ENCODE results near the gene MYH7.
"Not testable (repeated sequence)": the region's sequence is repeated elsewhere in the genome, so short reads cannot be mapped to it uniquely, and the experiment has no call there.

DNA sequence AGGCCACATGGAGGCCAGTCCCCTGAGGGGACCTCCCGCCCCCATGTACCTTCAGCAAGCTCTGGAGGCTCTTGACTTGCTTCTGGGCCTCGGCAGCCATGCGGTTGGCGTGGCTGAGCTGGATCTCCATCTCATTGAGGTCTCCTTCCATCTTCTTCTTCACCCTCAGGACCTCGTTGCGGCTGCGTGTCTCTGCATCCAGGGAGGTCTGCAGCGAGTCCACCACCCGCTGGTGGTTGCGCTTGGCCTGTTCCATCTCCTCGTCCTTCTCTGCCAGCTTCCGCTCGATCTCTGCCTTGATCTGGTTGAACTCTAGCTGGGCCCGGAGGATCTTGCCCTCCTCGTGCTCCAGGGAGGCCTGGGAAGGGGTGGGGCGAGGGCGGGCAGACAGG lies 49.2 kb downstream of the MYH7 start:
- TF ChIP-seq, protein P1, sequence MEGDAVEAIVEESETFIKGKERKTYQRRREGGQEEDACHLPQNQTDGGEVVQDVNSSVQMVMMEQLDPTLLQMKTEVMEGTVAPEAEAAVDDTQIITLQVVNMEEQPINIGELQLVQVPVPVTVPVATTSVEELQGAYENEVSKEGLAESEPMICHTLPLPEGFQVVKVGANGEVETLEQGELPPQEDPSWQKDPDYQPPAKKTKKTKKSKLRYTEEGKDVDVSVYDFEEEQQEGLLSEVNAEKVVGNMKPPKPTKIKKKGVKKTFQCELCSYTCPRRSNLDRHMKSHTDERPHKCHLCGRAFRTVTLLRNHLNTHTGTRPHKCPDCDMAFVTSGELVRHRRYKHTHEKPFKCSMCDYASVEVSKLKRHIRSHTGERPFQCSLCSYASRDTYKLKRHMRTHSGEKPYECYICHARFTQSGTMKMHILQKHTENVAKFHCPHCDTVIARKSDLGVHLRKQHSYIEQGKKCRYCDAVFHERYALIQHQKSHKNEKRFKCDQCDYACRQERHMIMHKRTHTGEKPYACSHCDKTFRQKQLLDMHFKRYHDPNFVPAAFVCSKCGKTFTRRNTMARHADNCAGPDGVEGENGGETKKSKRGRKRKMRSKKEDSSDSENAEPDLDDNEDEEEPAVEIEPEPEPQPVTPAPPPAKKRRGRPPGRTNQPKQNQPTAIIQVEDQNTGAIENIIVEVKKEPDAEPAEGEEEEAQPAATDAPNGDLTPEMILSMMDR (conservative IDR thresholded peaks at IDR 0.05): not testable (repeated sequence)
- not testable (repeated sequence) for TF ChIP-seq ZFX (IDR thresholded peaks at IDR 0.05)

All from C4-2B (cell line).